DND-41 (cell line): ENCODE measurements around the gene DEPDC7.

Source experiments
- EZH2 ChIP-seq: IDR thresholded peaks from 3 replicates; pipeline ENCODE4 v1.6.1; 2012; ENCODE audit warnings: borderline replicate concordance, low read depth, mild to moderate bottlenecking, moderate library complexity, low read length, inconsistent platforms; ENCODE audit not compliant: severe bottlenecking
- TF ChIP-seq, protein P1 (sequence below): IDR thresholded peaks from 2 replicates; pipeline ENCODE4 v1.5.1; 2012; ENCODE audit warnings: borderline replicate concordance, low read length, moderate library complexity, mild to moderate bottlenecking; ENCODE audit not compliant: poor library complexity, severe bottlenecking; ENCODE audit errors: extremely low read depth

DNA sequence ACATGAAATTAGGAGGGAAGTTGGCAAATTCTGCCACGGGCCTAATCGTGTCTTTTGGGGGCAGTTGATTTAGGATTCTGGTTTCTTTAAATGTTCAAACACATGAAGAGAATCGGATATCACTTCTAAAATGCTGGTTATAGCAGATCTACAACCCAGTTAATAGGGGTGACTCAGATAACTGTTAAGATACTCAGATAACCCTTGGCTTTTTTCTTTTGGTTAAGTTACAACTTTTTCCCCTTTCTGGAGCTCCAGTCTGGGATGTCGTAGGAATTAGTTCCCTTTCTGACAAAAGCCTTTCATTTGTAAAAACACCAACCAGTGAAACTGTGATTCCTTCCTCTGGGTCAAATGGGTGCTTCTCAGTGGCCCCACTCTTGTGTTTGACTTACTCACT, 976 bp downstream of the DEPDC7 start:
- TF ChIP-seq, protein P1, sequence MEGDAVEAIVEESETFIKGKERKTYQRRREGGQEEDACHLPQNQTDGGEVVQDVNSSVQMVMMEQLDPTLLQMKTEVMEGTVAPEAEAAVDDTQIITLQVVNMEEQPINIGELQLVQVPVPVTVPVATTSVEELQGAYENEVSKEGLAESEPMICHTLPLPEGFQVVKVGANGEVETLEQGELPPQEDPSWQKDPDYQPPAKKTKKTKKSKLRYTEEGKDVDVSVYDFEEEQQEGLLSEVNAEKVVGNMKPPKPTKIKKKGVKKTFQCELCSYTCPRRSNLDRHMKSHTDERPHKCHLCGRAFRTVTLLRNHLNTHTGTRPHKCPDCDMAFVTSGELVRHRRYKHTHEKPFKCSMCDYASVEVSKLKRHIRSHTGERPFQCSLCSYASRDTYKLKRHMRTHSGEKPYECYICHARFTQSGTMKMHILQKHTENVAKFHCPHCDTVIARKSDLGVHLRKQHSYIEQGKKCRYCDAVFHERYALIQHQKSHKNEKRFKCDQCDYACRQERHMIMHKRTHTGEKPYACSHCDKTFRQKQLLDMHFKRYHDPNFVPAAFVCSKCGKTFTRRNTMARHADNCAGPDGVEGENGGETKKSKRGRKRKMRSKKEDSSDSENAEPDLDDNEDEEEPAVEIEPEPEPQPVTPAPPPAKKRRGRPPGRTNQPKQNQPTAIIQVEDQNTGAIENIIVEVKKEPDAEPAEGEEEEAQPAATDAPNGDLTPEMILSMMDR: no peak
- TF ChIP-seq EZH2: no peak
